Ovary (tissue), 3 donors: ENCODE results near the gene KRTAP9-9.

Experiments used
- EP300 ChIP-seq: sonication (generic); formaldehyde crosslinking; IDR thresholded peaks from one replicate; pipeline ENCODE4 v1.6.1; 2017; ENCODE audit warnings: antibody characterized with exemption
- TF ChIP-seq, protein P1 (sequence below), 3 donors: fragments of 450-650 bp in 2 of 3; fragments of 200-600 bp in 1 of 3; IDR thresholded peaks; one replicate each; pipeline versions ENCODE4 v1.5.1 to v1.8.0; 2016 to 2022; ENCODE audit warnings: antibody characterized with exemption in 3 of 3, mild to moderate bottlenecking in 1 of 3
- donor health status: DM: no; HTN: no; CAD: no.

GRCh38 chr17:41226051-41226450, 29.1 kb upstream of the KRTAP9-9 start:
- TF ChIP-seq, protein P1, sequence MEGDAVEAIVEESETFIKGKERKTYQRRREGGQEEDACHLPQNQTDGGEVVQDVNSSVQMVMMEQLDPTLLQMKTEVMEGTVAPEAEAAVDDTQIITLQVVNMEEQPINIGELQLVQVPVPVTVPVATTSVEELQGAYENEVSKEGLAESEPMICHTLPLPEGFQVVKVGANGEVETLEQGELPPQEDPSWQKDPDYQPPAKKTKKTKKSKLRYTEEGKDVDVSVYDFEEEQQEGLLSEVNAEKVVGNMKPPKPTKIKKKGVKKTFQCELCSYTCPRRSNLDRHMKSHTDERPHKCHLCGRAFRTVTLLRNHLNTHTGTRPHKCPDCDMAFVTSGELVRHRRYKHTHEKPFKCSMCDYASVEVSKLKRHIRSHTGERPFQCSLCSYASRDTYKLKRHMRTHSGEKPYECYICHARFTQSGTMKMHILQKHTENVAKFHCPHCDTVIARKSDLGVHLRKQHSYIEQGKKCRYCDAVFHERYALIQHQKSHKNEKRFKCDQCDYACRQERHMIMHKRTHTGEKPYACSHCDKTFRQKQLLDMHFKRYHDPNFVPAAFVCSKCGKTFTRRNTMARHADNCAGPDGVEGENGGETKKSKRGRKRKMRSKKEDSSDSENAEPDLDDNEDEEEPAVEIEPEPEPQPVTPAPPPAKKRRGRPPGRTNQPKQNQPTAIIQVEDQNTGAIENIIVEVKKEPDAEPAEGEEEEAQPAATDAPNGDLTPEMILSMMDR (IDR thresholded peaks at IDR 0.05) = no peak
- no peak for TF ChIP-seq EP300
